Lung (tissue), 12 donors: ENCODE measurements around the gene TCF15. TPM values are rescaled to one million over a fixed set of nuclear protein-coding genes. Genes with fewer than 3 reads are reported as not detected.

Experiments
- ATAC-seq: fragments of 200-7000 bp; cut with Tn5 transposase; one replicate; pipeline ENCODE4 v1.9.1; 2020; ENCODE audit warnings: moderate number of reproducible peaks; ENCODE audit not compliant: insufficient read depth, low FRiP score
- DNase-seq, 3 donors: peaks; one replicate each; pipeline ENCODE4 v3.0.0-alpha.2; 2013 to 2017
- H3K27ac ChIP-seq, 2 donors: one replicate each; pipeline ENCODE4 v1.5.1; 2013; ENCODE audit warnings: mild to moderate bottlenecking in 2 of 2, moderate library complexity in 2 of 2, control low read depth in 1 of 2, inconsistent platforms in 1 of 2, low read depth in 1 of 2, low read length in 1 of 2
- H3K27me3 ChIP-seq, 3 donors: one replicate each; pipeline ENCODE4 v1.5.1; 2013; ENCODE audit warnings: low read length in 2 of 3; ENCODE audit not compliant: control insufficient read depth in 3 of 3, insufficient read depth in 3 of 3
- H3K36me3 ChIP-seq, 4 donors: one replicate each; pipeline ENCODE4 v1.5.1; 2013; ENCODE audit warnings: low read length in 4 of 4, mild to moderate bottlenecking in 1 of 4, moderate library complexity in 1 of 4; ENCODE audit not compliant: control insufficient read depth in 4 of 4, insufficient read depth in 4 of 4
- H3K4me1 ChIP-seq, 5 donors: one replicate each; pipeline ENCODE4 v1.5.1; 2013; ENCODE audit warnings: low read length in 5 of 5, mild to moderate bottlenecking in 2 of 5, moderate library complexity in 1 of 5; ENCODE audit not compliant: control insufficient read depth in 5 of 5, insufficient read depth in 5 of 5
- H3K4me3 ChIP-seq: one replicate; pipeline ENCODE4 v1.5.1; 2013; ENCODE audit warnings: mild to moderate bottlenecking, control low read depth, moderate library complexity
- H3K9ac ChIP-seq, 2 donors: one replicate each; pipeline ENCODE4 v1.5.1; 2013; ENCODE audit warnings: low read length in 2 of 2, control low read depth in 1 of 2; ENCODE audit not compliant: insufficient read depth in 1 of 2
- H3K9me3 ChIP-seq, 4 donors: one replicate each; pipeline ENCODE4 v1.5.1; 2013; ENCODE audit warnings: low read length in 3 of 4, mild to moderate bottlenecking in 1 of 4, moderate library complexity in 1 of 4; ENCODE audit not compliant: control insufficient read depth in 4 of 4, insufficient read depth in 3 of 4
- CTCF ChIP-seq: IDR thresholded peaks from 2 replicates; pipeline ENCODE4 v1.5.1; 2012; ENCODE audit warnings: mild to moderate bottlenecking; ENCODE audit errors: control extremely low read depth, extremely low read depth
- WGBS, 2 donors: extraction: QIAGEN DNeasy Blood & Tissue Kit; methylation state at CpG; one replicate each; pipeline ENCODE4 v1.1.7; 2013; 5-methylcytosine and 5-hydroxymethylcytosine counted together
- polyA plus RNA-seq, 2 donors: library from polyadenylated mRNA; stranded (reverse); fragments of 200-250 nt; gene quantifications; one replicate each; pipeline ENCODE4 v1.2.1, GENCODE V29; 2013
- total RNA-seq, 2 donors: library from RNA; depleted of rRNA in 1 of 2; stranded (reverse); fragments of >200 nt in 1 of 2; gene quantifications; one replicate each; pipeline ENCODE4 v1.2.1, GENCODE V29; 2014 to 2021
- donor health status: control.
- donor health status: control.
- donor health status: Bipolar disorder and iron deficiency.
- donor health status: healthy.
- donor health status: DM: yes; HTN: yes; CAD: no.

TCF15 gene
- total and polyA plus RNA-seq, 4 donors: 0.28 to 0.82 (median 0.40) TPM; not detected in 1

- DNase-seq (no peak), ATAC-seq (no peak)
- Histone ChIP-seq H3K9me3 (peaks cover 0 to 13% (median 5%) of the 10 kb centered on the region in 4 donors), H3K27ac (no peak overlapping the region), H3K9ac (no peak overlapping the region), H3K4me3 (no peak overlapping the region), H3K4me1 (no peaks in the 10 kb centered on the region), H3K27me3 (peaks cover 0 to 15% (median 11%) of the 10 kb centered on the region in 3 donors), H3K36me3 (no peaks in the 10 kb centered on the region)
- 76 to 79% methylated on average over 7 of the region's 7 CpGs for WGBS, 2 donors
- no peak for TF ChIP-seq CTCF
Observed at GRCh38 chr20:622161-622560, 12.1 kb upstream of the TCF15 start.

- Histone ChIP-seq H3K27me3 (peaks cover 0 to 15% (median 11%) of the 10 kb centered on the region in 3 donors), H3K9me3 (peaks cover 0 to 13% (median 5%) of the 10 kb centered on the region in 4 donors), H3K4me3 (no peak overlapping the region), H3K4me1 (no peaks in the 10 kb centered on the region), H3K27ac (no peak overlapping the region), H3K9ac (no peak overlapping the region), H3K36me3 (no peaks in the 10 kb centered on the region)
- 46 to 60% methylated on average over 5 of the region's 5 CpGs for WGBS, 2 donors
- no peak for ATAC-seq
- DNase-seq: no peak
- TF ChIP-seq CTCF: no peak
Observed at GRCh38 chr20:621125-621756, 11.1 kb upstream of the TCF15 start.

GRCh38 chr20:620246-620645 lies 10.1 kb upstream of the TCF15 start:
- DNase-seq: no peak
- H3K27me3 ChIP-seq: peaks cover 0 to 15% (median 11%) of the 10 kb centered on the region in 3 donors
- 33 to 37% methylated on average over 7 of the region's 7 CpGs for WGBS, 2 donors

More at GRCh38 chr20:620246-620645, 10.1 kb upstream of the TCF15 start:
- no peak overlapping the region for H3K27ac ChIP-seq
- H3K4me3 ChIP-seq: no peak overlapping the region
- peaks cover 0 to 10% (median 3%) of the 10 kb centered on the region in 4 donors for H3K9me3 ChIP-seq
- no peaks in the 10 kb centered on the region for H3K4me1 ChIP-seq
- TF ChIP-seq CTCF: no peak
- H3K9ac ChIP-seq: no peak overlapping the region
- no peaks in the 10 kb centered on the region for H3K36me3 ChIP-seq
- ATAC-seq: no peak
